SIG-M5 treated with dmso at 0.1 percent for 504 hours (cell line): ENCODE measurements around the gene ERBB4.

Experiments
- DNase-seq: peaks from one replicate; lab custom pipeline; 2025; ENCODE audit not compliant: unreplicated experiment; lab: John Stamatoyannopoulos, UW

ERBB4 gene

DNA sequence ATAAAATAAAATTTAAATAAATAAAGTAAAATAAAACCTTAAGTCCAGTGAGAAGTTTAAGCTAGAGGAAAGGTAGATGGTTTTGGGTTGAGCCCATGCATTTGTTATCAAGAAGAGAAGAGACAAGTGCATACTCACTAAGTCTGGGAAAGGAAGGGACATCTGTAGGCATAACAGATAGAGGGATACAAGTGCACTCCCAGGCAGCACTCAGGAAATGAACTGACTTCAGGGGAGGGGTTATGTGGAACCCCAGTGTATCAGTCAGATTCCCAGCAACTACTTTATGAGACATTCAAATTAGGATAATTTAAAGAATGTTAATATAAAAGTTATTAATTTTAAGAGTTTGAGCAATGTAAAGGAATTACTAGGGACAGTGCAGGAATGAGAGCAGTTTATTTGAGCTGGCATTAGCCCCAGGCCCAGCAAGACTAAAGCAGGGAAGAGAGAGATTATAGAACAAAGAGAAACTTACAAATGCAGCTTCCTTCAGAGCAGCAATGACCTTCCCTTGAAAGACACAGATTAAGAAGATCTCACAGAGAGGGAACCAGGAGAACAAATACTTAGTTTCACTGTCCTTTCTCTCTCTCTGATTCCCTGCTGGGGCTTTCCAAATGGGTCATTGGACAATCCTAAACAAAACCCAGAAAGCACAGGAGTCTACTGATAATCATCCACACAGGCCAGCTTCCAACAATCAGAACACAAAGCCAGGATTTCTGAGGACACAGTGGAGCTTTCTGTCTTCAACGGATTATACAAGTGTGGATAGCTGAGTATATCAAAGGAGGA, 109.7 kb downstream of the ERBB4 start:
- DNase-seq, result no peak

DNA sequence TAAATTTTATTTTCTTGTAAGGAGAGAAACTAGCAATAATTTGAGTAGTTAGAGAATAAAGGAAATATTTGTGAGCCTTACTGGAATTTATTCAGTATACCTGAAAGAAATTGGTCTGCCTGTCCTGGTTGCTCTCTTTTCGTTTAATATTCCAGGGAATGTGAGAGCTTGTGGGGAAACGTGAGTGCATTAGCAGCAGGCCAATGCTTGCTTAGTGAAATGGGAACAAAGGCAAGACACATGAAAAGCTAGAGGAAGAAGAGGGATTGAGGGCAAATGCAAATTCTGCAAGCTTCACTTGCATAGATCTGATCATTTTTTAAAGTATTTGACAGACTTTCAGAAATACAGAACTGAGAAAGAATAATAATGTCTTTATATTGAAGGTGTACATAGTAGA, 111.0 kb downstream of the ERBB4 start:
- no peak for DNase-seq

DNA sequence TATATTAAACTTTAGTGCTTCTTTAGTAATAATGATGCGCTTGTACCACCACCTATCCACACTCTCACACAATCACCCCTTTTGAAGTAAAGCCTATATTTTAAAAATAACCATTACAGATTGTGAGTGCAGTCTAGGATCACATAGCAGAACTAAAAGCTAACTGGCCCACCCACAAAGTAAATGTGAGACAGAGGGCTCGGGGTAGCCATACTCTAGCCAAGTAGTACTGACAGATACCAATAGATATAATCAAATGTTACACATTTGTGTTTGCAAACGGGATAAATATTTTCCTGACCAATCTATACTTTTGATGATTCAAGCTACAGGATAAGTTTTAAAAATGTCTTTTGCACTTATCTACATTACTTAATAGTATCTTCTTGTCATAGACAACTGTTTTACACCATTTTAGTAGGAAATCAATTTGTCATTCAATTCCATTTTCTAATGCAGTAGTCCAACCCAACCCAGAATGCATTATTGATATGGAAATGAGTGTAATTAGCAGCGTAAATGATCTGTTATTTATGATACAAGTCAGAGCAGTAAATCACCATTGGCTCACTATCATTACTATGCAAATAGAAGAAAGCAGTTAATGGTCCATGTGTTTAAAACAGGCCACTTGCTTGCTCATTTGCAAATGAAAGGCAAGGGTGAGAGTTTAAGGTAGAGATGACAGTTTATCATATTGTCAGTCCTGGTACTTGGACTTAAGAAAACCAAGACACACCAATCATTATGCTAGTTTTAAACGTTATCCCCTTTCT, 111.8 kb downstream of the ERBB4 start:
- no peak for DNase-seq

DNA sequence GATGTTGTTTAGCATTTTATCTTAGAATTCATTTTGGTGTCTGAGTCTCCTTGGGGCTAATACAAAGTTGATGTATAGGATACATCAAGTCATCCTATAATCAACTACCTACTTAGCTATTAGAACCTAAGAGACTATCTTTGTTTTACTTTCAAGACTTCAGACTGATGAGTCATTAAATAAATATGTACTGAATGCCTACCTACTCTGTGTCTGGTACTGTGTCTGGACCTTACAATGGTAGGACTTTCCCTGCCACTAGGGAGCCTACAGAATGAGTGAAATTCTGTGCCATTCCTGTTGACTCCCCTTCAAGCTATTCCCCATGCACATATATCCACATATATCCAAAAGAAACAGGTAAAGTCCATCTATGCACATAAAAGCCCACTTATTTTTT, 114.5 kb downstream of the ERBB4 start:
- DNase-seq, result no peak

DNA sequence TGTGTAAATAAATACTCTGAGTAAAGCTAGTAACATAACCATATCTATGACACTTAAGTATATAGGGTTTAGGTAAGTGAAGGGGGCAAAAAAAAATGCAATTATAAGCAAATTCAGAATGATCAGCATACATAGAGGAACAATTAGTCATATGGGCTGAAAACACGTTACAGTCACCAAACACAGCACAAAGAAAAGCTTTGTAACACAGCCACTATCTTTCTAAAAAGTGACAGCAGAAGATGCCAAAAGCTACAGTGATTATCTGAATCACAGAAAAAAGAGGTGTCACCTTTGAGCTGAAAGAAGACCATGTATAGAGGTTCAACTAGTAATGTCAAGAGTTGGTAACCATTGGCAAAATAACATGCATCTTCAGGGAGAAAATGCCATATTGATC, 115.5 kb downstream of the ERBB4 start:
- DNase-seq, result no peak

DNA sequence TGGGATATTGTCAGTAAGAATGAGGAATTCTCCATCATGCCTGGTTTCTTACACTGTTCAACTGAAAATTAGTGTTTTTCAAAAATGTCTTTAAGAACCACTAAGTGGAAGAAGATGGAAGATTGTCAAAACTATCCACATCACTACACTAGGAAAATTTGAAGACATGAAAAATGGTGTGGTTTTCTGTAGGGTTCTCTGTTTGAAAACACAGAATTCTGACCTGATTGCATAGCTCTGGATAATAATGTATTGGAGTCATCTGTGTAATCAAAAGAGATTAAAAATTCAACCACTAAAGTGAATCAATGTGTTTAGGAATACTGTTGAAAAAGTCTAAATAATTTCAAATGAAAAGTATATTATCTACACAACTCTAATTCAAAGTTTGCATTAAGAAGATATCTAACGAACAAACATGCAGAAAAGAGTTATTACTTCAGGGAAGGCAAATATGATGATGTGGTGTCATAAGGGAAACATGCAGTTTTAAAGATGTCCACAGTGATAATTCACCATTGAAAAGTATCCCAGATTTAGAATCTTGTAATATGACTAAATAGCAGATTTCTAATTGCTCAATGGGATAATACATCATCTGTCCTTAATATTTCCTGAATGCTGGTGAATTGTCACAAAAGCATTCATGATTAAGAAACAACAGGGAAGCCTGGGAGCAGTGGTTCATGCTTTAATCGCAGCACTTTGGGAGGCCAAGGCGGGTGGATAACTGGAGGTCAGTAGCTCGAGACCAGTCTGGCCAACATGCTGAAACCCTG, 116.9 kb downstream of the ERBB4 start:
- no peak for DNase-seq

DNA sequence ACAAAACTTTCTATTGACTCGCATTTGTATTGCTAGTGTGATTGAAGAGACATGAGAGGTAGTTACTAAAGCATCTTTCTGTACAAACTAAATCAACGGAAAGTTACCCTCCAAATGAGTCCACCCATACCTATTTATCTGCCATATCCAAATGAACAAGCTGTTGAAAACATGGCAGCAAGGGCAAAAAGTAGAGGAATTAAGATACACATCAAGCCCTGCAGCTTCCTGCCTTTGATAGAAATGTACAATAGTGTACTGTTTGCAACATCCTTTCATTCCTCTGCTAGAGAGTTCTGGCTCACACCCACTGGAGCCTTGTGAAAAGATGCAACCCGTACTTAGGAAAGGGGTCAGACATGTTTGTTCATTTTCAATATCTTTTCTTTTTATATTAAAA, 122.5 kb downstream of the ERBB4 start:
- no peak for DNase-seq

DNA sequence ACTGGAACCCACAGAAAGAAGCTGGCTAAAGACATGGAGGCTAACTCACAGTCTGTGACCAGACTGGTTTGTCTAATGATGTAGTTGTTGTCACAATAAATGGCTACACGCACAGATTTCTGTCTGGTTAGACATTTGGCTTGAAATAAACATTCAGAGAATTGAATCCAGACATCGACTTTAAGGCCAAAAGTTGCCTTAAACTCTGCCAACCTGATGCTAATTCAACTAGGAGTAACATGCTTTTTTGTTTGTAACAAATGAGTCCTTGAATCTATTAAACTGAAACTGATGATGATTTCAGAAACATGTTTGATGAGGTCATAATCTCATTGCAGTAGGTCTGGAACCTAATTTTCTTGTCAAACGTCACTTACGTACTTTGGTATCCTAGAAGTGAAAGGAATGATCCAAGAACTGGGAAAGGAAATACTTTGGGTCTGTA, 123.8 kb downstream of the ERBB4 start:
- DNase-seq, result no peak

DNA sequence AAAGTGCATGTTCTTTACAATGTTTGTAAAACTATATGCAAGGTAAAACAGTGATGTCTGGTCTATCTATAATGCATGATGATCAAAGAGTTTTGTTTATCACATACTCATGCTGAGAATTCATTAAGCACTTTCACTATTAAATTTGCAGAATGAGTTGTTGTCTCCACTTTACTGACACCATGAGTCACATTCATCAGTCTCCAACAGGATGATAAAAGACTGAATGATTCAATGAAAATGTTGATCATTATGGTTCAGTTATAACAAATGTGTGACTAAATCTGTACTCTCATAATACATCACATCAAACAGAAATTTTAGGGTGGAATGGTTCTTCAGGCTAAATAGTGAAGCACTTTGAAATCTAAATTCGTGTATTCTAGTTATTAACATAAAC, 129.0 kb downstream of the ERBB4 start:
- DNase-seq, result no peak

DNA sequence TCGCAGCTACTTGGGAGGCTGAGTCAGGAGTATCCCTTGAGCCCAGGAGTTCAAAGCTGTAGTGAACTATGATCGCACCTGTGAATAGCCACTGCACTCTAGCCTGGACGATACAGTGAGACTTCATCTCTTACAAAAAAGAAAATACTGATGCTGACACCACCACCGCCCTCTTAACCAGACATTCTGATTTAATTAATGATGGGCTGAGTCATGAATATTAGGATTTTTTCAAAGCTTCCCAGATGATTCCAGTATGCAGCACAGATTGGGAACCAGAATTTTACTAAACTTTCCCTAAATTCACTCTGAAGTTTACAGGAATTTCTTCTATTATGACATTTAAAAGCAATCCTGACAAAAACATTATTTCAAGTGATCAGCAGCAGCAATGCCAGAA, 130.1 kb downstream of the ERBB4 start:
- DNase-seq, result no peak

DNA sequence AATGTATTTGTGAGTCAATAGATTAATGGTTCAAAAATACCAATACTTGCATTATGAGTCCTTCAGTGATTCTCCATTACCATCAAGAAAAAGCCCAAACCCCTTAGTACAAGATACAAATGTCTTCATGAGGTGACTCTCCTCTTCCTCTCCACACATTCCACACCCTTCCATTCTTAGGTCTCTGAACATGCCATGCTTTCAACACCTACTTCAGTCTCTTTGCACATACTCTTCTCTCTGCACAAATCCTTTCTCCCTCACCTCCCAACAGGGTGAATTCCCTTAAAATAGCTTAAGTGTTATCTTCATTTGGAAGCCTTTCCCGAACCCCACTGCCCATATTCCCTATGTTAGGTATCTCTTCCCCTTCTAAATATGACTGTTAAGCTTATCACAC, 131.9 kb downstream of the ERBB4 start:
- no peak for DNase-seq

DNA sequence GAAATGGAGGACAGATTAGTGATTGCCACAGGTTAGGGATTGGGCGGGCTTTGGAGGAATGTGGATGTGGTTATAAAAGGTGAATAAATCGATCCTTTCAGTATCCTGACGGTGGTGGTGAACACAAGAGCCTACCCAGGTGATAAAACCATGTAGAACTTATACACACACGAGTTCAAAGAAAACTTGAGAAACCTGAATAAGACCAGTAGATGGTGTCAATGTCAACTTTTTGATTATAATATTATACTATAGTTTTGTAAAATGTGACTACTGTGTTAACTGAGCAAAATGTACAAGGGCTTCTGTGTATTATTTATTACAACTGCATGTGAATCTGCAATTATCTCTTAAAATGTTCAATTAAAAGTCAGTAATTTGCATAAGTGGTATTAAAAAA, 136.3 kb downstream of the ERBB4 start:
- no peak for DNase-seq

DNA sequence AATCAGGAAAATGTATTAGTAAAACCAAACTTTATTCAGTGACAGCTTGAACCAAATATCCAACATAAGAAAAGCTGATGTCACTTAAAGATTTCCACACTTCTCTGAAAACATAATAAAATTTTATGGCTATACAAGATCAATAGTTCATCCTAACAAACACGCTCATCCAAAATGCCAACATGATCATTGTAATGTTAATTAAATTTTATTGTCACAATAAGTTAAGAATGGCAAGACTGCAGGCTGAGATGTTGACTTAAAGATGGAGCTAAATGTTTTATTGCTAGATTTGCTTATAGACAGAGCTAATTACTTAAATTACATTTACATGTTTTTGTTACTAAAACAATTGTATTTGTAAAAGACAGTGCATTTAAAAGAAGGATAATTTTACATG, 140.3 kb downstream of the ERBB4 start:
- no peak for DNase-seq

DNA sequence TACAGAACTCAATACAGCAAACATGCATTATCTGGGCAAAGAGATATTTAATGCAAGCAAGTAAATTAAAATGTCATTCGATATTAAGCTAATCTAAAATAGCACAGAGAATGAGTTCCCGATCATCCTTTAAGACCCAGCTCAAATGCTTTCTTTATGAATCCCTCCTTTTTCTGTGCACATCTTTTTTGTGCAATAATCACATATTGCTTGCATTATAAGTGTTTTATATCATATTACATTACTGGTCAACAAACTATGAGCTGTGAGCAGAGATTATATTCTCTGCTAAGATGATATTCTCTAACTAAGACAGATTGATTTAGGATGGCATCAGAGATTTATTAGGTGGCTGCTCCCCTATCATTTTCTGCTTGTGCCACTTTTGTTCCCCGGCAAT, 146.1 kb downstream of the ERBB4 start:
- no peak for DNase-seq

DNA sequence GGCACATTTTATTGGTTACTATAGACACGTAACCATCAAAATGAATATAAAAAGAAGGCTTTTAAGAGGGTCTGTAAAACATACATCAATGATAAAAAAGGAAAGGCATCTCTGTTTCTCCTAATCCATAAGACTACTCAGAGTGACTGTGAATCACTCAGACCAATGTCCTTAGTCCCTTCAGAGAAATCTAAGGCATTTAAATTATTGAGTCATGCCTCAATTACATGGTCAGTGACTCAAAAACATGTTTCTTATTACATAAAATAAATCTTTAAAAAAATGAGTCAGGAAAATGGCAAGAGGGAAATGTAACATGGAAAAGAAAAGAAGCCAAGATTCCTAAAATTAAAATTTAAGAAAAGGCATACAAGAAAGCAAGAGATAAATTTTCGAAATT, 146.6 kb downstream of the ERBB4 start:
- DNase-seq, result no peak

DNA sequence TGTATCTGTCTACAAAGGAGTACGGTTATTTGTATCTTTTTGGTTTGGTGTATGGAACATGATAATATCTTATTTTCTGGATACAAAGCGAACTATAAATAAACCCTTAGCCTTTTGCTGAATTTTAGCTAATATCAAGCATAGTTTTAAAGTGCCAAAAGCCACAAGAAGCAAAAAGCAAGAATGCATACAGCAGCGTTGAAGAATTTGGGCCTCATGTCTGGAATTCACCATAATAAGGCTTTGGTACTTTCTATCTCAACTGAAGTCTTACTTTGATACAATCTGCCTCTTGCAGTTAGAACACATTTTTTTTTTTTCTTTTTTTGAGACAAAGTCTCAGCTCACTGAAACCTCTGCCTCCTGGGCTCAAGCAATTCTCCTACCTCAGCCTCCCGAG, 151.5 kb downstream of the ERBB4 start:
- DNase-seq, result no peak

DNA sequence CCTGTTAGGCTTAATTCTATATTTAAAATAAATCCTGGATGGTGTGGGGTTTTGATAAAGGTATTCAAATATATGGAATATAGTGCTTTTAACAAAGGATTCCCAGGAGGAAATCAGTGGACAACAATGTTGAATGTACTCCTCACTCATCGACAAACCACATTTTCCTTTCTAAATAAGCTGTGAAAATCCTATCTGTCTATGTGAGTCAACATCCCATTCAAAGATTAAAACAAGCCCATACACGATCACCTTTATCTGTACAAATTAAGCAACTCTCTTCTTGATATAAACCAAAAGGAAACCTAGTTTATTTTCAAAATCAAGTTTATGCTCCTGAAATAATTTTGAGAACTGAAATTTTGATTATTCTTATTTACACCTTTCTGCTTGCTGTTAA, 153.4 kb downstream of the ERBB4 start:
- DNase-seq, result no peak

DNA sequence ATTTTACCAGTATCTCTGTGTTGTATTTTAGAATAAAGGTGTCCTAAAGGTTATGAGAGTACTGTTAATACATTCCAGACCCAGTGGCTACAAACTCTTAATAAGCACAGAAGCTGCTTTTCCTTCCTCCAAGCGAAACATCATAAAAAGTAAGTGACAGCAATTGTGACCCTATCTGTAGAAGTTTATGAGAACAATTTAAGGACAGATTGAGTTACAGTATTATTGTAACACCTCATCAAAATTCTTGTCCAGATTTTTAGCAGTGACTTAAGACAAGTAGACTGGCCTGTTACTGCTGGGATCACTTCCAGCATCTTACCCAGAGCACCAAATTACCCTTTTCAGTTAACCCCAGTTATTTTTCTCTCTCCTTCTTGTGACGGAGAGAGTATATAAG, 154.6 kb downstream of the ERBB4 start:
- no peak for DNase-seq

DNA sequence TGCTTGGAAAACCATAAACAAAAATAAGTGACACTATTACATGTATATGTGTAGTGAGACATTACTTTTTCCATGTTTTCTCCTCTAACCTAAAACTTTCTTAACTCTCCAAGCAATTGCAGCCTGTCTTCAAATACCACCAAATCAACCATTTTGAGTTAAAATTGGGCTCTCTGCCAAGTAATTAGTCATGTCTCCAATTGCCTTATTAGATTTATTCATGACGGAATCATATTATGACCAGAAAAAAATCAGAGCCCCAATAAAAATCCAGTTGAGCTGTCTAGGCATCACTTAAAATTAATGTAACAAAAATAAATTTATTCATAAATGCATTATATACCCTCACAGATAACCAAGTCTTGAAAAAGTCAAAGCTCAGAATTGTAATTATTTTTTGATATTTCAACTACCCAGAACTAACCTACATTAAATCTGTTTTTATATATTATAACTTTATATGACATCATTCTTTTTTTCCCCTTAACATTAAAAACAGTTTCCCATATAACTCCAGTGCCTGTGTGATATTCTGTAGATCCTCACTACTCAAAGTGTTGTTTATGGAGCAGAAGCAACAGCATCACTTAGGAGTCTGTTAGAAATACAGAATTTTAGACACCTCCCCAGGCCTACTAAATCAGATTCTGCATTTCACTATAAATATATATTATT, 157.0 kb downstream of the ERBB4 start:
- DNase-seq, result no peak

DNA sequence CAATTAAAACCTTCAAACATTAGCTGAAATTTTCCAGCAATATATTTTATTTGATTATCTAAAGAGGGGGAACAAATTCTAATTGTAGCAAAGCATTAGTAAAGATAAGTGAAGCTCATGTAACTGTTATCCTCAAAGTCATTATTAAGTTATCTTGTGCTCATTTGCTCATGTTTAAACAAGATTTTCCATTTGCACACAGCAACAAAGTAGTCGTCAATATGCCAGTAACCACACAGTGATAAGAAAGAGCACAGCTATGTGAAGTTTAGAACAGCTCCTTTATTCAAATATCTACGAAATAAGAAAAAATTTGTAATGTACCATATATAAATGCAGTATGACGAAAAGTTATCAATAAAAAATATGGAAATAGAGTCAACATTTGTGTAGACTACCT, 159.5 kb downstream of the ERBB4 start:
- no peak for DNase-seq

DNA sequence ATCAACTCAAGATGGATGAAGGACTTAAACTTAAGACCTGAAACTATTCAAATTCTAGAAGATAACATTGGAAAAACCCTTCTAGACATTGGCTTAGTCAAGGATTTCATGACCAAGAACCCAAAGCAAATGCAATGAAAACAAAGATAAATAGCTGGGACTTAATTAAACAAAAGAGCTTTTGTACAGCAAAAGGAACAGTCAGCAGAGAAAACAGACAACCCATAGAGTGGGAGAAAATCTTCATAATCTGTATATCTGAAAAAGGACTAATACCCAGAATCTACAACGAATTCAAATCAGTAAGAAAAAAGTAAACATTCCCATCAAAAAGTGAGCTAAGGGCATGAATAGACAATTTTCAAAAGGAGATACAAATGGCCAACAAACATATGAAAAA, 171.2 kb downstream of the ERBB4 start:
- DNase-seq, result no peak
